Posterior cingulate gyrus (tissue), 11 donors: ENCODE results near the gene CHRNA5.

Source experiments
- DNase-seq, 10 donors: peaks; one replicate each; pipeline versions ENCODE4 v3.0.0 to v3.0.0-alpha.2; 2020 to 2021; ENCODE audit warnings: mixed read lengths in 3 of 10
- intact Hi-C: fragments of 100-400 bp; cut with DNase I; formaldehyde crosslinking; loops from one replicate; pipeline ENCODE4 v1.15.1; 2023

The CHRNA5 gene

DNA sequence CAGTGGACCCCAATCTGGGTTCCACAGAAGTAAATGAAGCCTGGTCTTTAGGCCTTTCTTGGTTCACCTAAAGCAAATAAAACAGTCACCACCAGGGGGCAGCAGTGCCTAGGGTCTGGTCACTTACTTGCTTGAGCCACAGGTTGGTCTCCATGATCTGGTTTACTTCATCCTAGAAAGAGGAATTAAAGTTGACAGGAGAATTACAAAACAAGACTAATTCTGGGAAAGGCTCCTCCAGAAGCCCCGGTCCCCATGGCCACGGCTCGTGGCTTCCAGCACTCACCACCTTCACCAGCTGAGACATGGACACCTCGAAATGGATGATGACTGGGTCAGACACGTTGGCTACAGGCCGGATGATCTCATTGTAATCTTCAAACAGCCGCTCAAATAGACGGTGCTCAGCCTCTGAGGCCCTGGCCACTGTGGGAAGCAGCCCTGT is 53.2 kb downstream of the CHRNA5 start:
- peak; percentile 64 to 95 (median 90) for DNase-seq
- intact Hi-C loops = loop anchor here (1.0 to 5.0 kb wide), 2 partner anchors 91 to 134 kb away; no protein-coding TSS in a partner anchor

DNA sequence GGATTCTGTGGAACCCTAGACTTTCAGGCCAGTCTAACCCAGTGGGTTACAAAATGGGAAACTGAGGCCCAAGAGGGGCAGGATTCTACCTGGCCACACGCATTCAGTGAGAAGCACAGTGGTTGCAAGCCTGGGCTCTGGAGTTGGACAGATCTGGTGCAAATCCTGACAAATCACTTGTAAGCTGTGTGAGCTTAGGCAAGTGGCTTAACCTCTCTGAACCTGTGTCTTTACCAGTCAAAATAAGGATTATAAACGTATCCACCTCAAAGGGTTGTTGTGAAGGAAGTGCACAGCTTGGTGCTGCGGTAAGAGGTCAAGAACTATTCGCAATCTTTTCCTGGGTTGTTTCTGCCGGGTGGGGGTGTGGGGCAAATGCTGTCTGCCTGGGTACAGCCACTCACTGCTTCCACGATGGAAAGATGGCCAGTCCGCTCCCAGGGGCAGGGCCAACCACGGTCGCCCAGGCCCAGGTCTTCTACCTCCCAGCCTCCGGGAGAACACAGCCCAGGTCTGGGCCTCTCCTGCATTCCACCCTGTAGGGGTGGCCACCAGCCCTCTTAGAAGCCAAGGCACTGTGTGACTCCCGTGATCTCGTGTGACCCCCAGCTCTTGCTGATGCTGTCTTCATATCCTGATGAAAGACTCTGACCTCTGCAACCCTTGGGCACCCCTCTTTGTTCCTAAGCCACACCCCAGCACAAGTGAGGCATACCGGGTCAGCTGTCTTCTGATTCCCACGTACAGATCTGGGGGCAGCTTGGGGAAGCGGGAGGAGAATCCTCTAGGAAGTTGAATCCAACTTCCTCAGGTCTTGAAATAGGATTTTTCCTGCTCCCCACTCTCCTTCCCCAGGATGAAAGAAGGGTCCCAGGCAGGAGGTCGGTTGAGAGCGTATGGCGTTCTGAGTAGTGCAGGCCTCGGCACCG is 54.0 kb downstream of the CHRNA5 start:
- no peak for DNase-seq
- intact Hi-C loops = loop anchor here (5.0 kb wide), 1 partner anchor 133 kb away; no protein-coding TSS in a partner anchor

DNA sequence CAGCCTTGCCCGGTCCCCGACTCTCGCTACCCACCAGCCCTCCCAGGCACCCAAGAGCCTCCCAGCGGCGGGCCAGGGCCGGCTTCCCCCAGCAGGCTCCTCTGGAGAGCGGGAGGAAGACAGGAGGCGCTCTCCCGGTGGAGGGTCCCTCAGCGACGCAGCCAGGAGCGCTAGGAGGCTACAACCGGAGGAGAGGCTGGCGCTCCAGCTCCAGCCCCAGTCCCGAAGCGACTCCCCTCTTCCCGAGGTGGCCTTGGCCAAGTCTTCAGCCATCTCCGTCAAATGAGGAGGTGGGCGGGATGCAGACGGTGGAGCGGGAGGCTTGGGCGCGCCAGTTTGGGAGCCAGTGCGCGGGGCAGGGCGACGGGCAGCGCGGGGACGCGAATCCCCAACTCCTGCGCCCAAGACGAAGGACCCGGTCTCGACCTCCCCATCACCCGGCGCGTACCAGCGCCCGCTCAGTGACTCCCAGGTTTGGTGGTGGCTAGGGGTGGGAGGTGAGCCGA is 54.8 kb downstream of the CHRNA5 start:
- intact Hi-C loops = no loop called here

DNA sequence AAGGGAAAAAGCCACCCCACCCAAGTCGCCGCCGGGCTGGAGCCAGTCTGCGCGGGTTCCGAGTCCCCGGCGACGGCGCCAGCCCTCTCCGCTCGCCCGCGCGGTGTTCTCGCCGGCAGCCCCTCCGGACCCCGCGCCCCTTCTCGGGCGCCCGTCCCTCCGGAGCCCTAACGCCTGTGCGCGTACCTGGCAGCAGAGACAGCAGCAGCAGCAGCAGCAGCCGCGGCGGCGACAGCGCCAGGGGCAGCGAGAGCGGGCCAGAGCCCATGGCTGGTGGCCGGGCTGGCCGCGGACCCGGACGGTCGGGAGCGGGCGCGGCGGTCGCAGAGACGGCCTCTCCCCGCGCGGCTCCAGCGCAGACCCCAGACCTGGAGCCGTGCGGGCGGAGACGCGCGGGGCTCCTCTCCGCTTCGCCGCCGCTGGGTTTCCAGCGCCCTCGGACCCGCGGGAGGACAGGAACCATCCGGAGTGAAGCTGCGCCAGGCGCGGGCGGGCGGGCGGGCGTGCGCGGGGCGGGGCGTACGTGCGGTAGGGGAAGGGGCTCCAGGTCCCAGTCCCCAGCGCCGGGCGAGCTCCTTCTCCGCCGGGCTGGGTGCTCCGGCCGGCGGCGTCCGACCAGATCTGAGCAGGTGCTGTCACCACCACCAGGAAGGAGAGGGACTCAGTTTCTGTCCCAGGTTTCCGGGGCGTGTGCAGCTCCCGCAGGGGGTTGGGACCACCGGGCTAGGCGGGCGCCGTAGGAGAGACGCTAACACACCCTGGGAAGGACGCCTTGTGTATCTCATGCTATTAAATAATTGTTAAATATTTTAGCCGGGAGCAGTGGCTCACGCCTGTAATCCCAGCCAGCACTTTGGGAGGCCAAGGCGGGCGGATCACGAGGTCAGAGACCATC is 55.5 kb downstream of the CHRNA5 start, which contains the start of gene CHRNA3:
Gene CHRNA3 (minus strand): TSS at position 470 of the 895 bp plus-strand sequence. CDS start 202 bp downstream, at position 268.
- intact Hi-C loops = no loop called here
- DNase-seq = peak in 1 of 10 donors; percentile 74

More for the DNA sequence above, 54.8 kb downstream of the CHRNA5 start:
- DNase-seq = peak in 1 of 10 donors; percentile 81

DNA sequence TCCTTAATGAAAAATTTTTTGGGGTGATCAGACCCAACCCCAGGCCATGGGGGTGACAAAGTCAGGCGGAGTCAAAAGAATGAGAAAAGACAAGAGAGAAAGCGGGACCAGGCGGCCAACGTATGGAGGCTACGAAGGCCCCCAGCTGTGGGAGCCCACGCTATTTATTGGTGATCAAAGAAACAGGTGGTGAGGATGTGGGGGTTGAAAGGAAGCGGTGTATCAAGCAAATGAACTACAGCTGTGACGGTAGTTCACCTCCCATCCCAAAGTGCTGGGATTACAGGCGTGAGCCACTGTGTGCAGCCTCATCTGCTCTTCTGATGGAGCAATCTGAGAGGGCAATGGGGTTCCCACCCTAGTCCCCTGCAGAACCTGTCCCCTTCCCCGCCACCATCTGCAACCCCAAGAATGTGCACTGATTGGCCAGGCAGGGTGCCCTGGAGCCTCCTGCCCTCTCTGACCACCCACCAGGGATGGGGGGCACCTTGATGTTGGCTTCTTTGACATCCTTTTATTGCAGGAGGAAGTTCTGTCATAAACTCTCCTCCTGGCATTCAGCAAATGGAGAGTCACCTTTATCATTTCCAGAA is 56.6 kb downstream of the CHRNA5 start:
- intact Hi-C loops = no loop called here
- no peak for DNase-seq

- intact Hi-C loops = no loop called here
- DNase-seq = no peak
Measured at GRCh38 chr15:78623786-78624497, 58.6 kb downstream of the CHRNA5 start.

DNA sequence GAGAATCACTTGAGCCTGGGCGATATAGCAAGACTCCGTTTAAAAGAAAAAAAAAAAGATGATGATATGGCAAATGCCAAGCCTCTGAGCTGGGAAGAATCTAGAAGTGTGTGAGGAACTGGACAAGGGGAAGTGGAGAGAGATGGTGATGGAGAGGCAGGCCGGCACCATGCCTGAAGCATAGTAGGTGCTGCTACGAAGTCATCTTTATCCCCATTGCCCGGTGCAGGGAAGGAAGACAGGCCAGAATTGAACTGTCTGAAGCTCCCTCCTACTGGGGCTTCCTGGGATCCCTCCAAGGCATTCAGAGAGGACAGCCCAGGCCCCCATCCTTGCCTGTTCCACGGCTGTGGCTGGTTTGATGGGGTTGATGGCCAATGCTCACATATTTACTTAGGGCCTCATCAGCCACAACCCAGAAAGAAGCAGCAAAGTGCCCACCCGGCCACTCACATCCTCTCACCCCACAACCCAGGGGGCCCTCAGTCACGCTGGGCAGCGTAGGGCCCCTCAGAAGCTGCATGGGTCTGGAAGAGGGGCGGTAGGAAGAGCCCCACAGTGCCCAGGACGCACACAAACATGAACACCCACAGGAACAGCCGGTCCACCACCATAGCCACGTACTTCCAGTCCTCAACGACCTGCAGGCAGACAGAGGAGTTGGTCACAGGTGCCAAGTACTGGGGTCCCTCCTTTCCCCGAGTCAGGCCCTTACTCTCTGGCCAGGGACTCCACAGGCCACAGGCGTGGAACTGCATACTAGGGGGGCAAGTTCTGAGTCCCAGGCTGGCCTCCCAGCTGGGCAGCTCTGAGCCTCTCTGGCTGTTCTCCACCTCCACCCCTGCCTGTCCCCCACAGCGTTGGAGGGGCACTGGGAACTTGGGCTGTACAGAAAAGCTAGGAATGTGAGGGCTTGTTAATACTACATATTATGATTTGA is 59.6 kb downstream of the CHRNA5 start:
- intact Hi-C loops = no loop called here

DNA sequence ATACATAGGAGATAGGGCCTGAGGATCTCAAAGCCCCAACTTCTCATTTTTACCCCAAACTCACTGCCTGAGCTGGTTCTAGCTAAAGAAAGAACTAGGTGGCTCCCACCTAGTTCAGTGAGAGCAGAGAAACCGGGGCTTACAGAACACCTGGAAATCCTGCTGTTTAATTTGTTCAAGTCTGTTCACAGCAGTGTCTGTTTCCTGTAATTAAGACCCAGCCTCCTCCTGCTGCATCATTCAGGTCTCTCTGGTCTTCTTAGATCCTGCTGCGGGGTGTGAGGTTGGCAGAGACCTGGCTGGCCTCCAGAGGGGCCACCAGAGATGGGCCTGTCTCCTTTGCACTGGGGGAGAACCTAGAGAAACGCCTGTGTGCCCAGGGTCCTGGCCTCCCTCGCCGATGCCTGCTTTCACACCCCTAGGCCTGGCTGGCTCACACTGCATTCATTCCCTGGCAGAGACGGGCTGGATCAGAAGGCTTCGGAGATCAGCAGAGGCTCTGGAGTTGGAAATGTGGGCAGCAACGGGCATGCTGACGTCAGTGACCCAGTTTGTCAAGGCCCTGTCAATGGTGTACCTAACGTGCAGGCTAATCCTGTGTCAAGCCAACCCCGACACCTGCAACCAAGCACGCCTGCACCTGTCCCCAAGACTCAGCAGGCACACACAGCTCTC is 60.4 kb downstream of the CHRNA5 start:
- intact Hi-C loops = no loop called here
- no peak for DNase-seq

More for the DNA sequence above, 59.6 kb downstream of the CHRNA5 start:
- no peak for DNase-seq

DNA sequence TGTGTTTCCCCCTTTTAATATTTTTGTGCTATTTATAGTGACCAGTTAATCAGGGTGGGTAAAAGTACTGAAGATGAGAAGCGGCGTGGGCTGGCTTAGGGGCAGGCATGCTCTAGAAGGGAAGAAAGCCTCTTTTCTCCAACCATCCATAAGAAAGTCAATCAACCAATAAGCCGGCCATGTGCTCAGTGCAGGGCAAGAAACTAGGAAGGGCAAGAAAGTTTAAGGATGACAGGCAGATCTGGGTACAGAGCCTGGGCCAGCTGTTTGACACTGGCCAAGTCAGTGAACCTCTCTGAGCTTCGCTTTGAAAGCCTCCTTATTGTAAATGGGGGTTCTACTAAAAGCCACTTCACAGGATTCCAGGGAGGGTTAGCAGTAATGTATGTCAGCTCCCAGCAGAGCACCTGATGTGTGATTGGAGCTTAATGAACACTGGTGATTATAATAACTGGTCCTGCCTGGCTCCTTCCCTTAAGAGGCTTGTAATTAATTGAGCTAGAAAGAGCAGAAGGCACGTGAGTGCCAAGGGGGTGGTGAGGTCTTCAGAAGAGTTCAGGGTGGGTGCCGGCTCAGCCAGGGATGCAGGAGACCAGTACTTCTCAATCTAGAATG is 61.2 kb downstream of the CHRNA5 start:
- DNase-seq = no peak
- intact Hi-C loops = no loop called here

DNA sequence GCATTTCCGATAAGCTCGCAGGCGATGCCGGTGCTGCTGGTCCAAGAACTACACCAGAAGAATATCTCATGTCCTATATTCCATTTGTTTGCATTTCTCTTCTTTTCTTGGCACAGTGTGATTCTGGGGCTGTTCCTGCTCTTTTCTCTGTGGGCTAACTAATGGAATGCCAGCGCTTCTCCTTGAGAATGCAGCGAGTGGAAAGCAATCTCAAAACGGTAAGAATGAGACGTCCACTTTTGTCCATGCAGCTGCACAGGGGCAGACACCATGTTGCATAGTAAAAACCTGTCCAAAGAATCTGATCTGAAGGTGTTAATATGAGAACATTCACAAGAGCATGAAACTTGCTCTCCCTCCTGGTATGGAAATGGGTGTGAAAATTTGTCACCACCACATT is 62.0 kb downstream of the CHRNA5 start:
- intact Hi-C loops = no loop called here
- no peak for DNase-seq

- intact Hi-C loops = no loop called here
- DNase-seq = no peak
Measured at GRCh38 chr15:78628227-78628626, 62.9 kb downstream of the CHRNA5 start.

DNA sequence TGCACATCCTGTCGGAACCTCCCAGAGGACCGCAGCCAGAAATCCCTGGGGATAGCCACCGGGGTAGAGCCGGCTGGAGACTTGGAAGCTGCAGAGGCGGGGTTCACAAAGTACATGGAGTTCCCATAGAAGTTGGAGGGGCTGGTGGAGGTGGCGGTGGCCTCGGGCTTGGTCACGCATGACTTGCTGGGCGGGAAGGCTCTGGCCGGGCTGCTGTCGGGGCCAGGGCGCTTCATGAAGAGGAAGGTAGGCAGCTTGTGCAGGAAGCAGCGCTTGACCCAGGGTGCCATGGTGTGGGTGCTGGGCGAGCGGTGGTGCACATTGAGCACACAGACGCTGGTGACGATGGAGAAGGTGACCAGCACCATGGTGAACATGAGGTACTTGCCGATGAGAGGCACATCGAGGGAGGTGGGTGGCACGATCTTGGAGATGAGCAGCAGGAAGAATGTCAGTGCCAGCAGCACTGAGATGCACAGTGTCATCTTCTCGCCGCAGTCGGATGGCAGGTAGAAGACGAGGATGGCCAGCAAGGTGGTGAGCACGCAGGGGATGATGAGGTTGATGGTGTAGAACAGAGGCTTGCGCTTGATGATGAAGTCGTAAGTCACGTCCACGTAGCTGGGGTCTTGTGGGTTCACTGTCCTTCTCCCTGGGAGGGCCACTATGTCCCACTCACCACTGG is 63.9 kb downstream of the CHRNA5 start:
- intact Hi-C loops = no loop called here

GRCh38 chr15:78629716-78630065 is 64.4 kb downstream of the CHRNA5 start:
- peak in 1 of 10 donors; percentile 62 for DNase-seq
- intact Hi-C loops = no loop called here

More for the DNA sequence above, 63.9 kb downstream of the CHRNA5 start:
- peak in 1 of 10 donors; percentile 73 for DNase-seq

GRCh38 chr15:78630886-78631633 is 65.7 kb downstream of the CHRNA5 start:
- DNase-seq = peak in 1 of 10 donors; percentile 43
- intact Hi-C loops = no loop called here

DNA sequence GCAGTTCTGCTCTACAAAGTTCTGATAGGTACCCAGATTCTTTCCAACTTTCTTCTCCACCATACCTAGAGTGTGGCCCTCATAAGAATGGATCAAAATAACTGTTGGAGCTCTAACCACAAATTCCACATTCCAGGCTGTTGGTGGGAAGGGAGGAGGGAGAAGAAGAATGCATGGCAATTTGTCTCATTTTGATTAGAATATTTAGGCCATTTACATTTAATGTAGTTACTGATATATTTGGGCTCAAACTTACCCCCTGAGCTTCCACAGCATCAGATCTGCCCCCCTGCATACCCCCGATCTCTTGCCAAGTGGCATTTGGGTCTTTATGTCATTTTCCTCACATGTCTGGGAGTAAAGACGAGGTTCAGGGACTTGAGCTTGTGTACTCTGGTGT is 68.0 kb downstream of the CHRNA5 start:
- intact Hi-C loops = no loop called here
- no peak for DNase-seq
